ENCODE data around the gene ZMIZ1.

ZMIZ1 gene

GRCh38 chr10:79135790-79136189 lies 67.0 kb downstream of the ZMIZ1 start:
- DNase-seq (ENCODE audit: extremely low read depth in 1 of 2, low read depth in 1 of 2) = no peak

- DNase-seq (ENCODE audit: extremely low read depth in 1 of 2, low read depth in 1 of 2) = no peak
Observed at GRCh38 chr10:79136236-79137005, 67.7 kb downstream of the ZMIZ1 start.

- no peak for DNase-seq (ENCODE audit: extremely low read depth in 1 of 2, low read depth in 1 of 2)
Observed at GRCh38 chr10:79137300-79137756, 68.6 kb downstream of the ZMIZ1 start.

GRCh38 chr10:79137826-79138225 lies 69.1 kb downstream of the ZMIZ1 start:
- DNase-seq (ENCODE audit: extremely low read depth in 1 of 2, low read depth in 1 of 2) = no peak

GRCh38 chr10:79138449-79139123 lies 69.8 kb downstream of the ZMIZ1 start:
- no peak for DNase-seq (ENCODE audit: extremely low read depth in 1 of 2, low read depth in 1 of 2)

- no peak for DNase-seq (ENCODE audit: extremely low read depth in 1 of 2, low read depth in 1 of 2)
Observed at GRCh38 chr10:79139124-79139835, 70.5 kb downstream of the ZMIZ1 start.

GRCh38 chr10:79140085-79140793 lies 71.5 kb downstream of the ZMIZ1 start:
- no peak for DNase-seq (ENCODE audit: extremely low read depth in 1 of 2, low read depth in 1 of 2)

- no peak for DNase-seq (ENCODE audit: extremely low read depth in 1 of 2, low read depth in 1 of 2)
Observed at GRCh38 chr10:79140855-79141254, 72.1 kb downstream of the ZMIZ1 start.

- DNase-seq (ENCODE audit: extremely low read depth in 1 of 2, low read depth in 1 of 2) = no peak
Observed at GRCh38 chr10:79142064-79142491, 73.3 kb downstream of the ZMIZ1 start.

- no peak for DNase-seq (ENCODE audit: extremely low read depth in 1 of 2, low read depth in 1 of 2)
Observed at GRCh38 chr10:79142522-79143309, 74.0 kb downstream of the ZMIZ1 start.

- DNase-seq (ENCODE audit: extremely low read depth in 1 of 2, low read depth in 1 of 2) = no peak
Observed at GRCh38 chr10:79143879-79144278, 75.1 kb downstream of the ZMIZ1 start.

- no peak for DNase-seq (ENCODE audit: extremely low read depth in 1 of 2, low read depth in 1 of 2)
Observed at GRCh38 chr10:79144351-79145173, 75.8 kb downstream of the ZMIZ1 start.

- DNase-seq (ENCODE audit: extremely low read depth in 1 of 2, low read depth in 1 of 2) = no peak
Observed at GRCh38 chr10:79145174-79145483, 76.4 kb downstream of the ZMIZ1 start.

GRCh38 chr10:79145517-79146470 lies 77.0 kb downstream of the ZMIZ1 start:
- no peak for DNase-seq (ENCODE audit: extremely low read depth in 1 of 2, low read depth in 1 of 2)

- no peak for DNase-seq (ENCODE audit: extremely low read depth in 1 of 2, low read depth in 1 of 2)
Observed at GRCh38 chr10:79146611-79147130, 77.9 kb downstream of the ZMIZ1 start.

GRCh38 chr10:79147306-79147705 lies 78.5 kb downstream of the ZMIZ1 start:
- no peak for DNase-seq (ENCODE audit: extremely low read depth in 1 of 2, low read depth in 1 of 2)

GRCh38 chr10:79147796-79148451 lies 79.2 kb downstream of the ZMIZ1 start:
- no peak for DNase-seq (ENCODE audit: extremely low read depth in 1 of 2, low read depth in 1 of 2)
